Fibroblast of lung (primary cell): ENCODE results near the gene MPND.

Source experiments
- EZH2 ChIP-seq: IDR thresholded peaks from 2 replicates; pipeline ENCODE4 v1.5.1; 2012; ENCODE audit warnings: low read length, control low read depth, mild to moderate bottlenecking; ENCODE audit errors: missing control alignments
- TF ChIP-seq, protein P1 (sequence below), 2 donors: IDR thresholded peaks in 1 of 2; conservative IDR thresholded peaks in 1 of 2; 1 replicate in 1 of 2; 2 replicates in 1 of 2; pipeline ENCODE4 v1.5.1; 2011 to 2012; ENCODE audit warnings: low read length in 2 of 2, control low read depth in 1 of 2, inconsistent platforms in 1 of 2, low read depth in 1 of 2, mild to moderate bottlenecking in 1 of 2

DNA sequence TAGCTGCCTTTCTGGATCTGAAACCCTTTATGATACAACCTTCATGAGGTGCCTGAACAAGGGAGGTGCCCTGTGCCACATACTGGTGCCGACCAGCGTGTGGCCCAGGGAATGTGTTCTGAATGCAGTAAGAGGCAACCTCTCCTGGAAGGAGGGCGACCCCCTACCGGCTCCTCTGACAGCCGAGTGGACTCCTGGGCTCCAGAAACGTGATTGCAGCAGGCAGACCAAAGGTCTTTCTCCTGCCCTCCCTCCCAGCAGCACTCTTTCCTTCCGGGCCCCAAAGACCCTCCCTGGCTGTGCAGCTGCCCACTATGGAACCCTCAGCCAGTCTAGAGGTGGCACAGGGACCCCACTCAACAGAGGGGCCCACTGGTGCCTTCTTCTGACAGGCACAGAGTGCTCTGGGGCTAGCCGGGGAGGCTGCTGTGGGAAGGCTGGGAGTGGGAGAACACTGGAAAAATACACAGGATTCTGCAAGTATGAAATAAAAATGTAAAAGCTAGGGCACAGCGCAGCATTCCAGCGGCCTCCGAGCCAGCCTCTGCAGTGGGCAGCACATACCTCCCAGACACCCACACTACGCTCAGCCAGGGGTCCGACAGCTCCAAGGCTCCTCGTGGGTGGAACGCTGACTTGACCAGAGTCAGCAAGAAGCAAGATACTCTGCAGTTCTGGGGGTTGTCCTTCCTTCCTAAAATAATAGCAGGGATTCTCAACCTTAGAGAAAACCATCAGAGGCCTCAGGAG, 42.1 kb downstream of the MPND start:
- TF ChIP-seq, protein P1, sequence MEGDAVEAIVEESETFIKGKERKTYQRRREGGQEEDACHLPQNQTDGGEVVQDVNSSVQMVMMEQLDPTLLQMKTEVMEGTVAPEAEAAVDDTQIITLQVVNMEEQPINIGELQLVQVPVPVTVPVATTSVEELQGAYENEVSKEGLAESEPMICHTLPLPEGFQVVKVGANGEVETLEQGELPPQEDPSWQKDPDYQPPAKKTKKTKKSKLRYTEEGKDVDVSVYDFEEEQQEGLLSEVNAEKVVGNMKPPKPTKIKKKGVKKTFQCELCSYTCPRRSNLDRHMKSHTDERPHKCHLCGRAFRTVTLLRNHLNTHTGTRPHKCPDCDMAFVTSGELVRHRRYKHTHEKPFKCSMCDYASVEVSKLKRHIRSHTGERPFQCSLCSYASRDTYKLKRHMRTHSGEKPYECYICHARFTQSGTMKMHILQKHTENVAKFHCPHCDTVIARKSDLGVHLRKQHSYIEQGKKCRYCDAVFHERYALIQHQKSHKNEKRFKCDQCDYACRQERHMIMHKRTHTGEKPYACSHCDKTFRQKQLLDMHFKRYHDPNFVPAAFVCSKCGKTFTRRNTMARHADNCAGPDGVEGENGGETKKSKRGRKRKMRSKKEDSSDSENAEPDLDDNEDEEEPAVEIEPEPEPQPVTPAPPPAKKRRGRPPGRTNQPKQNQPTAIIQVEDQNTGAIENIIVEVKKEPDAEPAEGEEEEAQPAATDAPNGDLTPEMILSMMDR (conservative IDR thresholded peaks at IDR 0.05 in 1 of 2, IDR thresholded peaks at IDR 0.05 in 1 of 2; ENCODE audit: low read depth in 1 of 2, low read length in 2 of 2) = no peak
- TF ChIP-seq EZH2 = no peak
